ENCODE results near the gene FOXI1.
A peak's percentile ranks its signal among the peaks of the same experiment; 100 is the strongest.

Gene FOXI1

GRCh38 chr5:170071748-170072147, 33.9 kb upstream of the FOXI1 start:
- Histone ChIP-seq H2AFZ (ENCODE audit: insufficient read depth, low read length, poor library complexity) (no peak overlapping the region), H3K79me1 (ENCODE audit: low read length) (no peaks in the 10 kb centered on the region), H2AK5ac (ENCODE audit: low read length) (no peak overlapping the region), H4K12ac (ENCODE audit: low read depth, low read length) (no peak overlapping the region), H3K9ac (ENCODE audit: low read length) (no peak overlapping the region), H3K14ac (ENCODE audit: low read length) (no peak overlapping the region), H4K91ac (ENCODE audit: low read depth, low read length) (no peak overlapping the region), H3K79me2 (ENCODE audit: control insufficient read depth, insufficient read depth, low read length, poor library complexity) (no peaks in the 10 kb centered on the region), H3K36me3 (ENCODE audit: control insufficient read depth in 1 of 2, insufficient read depth in 2 of 2, low read length in 2 of 2) (no peaks in the 10 kb centered on the region), H3K9me3 (ENCODE audit: insufficient read depth, low read depth, low read length) (no peaks in the 10 kb centered on the region), H2BK5ac (ENCODE audit: low read depth, low read length, poor library complexity) (no peak overlapping the region), H4K8ac (ENCODE audit: low read depth, low read length) (no peak overlapping the region), H3K18ac (ENCODE audit: low read length) (no peak overlapping the region), H3K4me1 (ENCODE audit: control insufficient read depth in 1 of 2, insufficient read depth in 2 of 2, low read length in 2 of 2) (no peaks in the 10 kb centered on the region), H3K27me3 (ENCODE audit: insufficient read depth, low read length) (no peaks in the 10 kb centered on the region), H3K27ac (ENCODE audit: low read depth, low read length) (no peak overlapping the region), H3K4me3 (ENCODE audit: low read depth, low read length) (no peak overlapping the region), H3K4ac (ENCODE audit: low read depth, low read length) (no peak overlapping the region), H2BK12ac (ENCODE audit: low read length) (no peak overlapping the region), H2BK120ac (ENCODE audit: insufficient read depth, low read length, poor library complexity) (no peak overlapping the region), H3K4me2 (ENCODE audit: low read length) (no peak overlapping the region), H3K23ac (ENCODE audit: low read length) (no peak overlapping the region)
- peak in 1 of 2 donors; percentile 7 for DNase-seq
- no CpG with 5 or more reads among the region's 2 CpGs for WGBS (ENCODE audit: extremely low coverage, insufficient coverage, insufficient read length)

- no peak overlapping the region for H3K4me2 ChIP-seq (ENCODE audit: low read length)
- H3K4ac ChIP-seq (ENCODE audit: low read depth, low read length): no peak overlapping the region
- DNase-seq: no peak
- no peak overlapping the region for H3K4me3 ChIP-seq (ENCODE audit: low read depth, low read length)
- H2BK5ac ChIP-seq (ENCODE audit: low read depth, low read length, poor library complexity): no peak overlapping the region
- no peaks in the 10 kb centered on the region for H3K9me3 ChIP-seq (ENCODE audit: insufficient read depth, low read depth, low read length)
- no peak overlapping the region for H4K8ac ChIP-seq (ENCODE audit: low read depth, low read length)
- no peak overlapping the region for H3K14ac ChIP-seq (ENCODE audit: low read length)
- no peak overlapping the region for H4K12ac ChIP-seq (ENCODE audit: low read depth, low read length)
- H2AFZ ChIP-seq (ENCODE audit: insufficient read depth, low read length, poor library complexity): no peak overlapping the region
- no peaks in the 10 kb centered on the region for H3K79me2 ChIP-seq (ENCODE audit: control insufficient read depth, insufficient read depth, low read length, poor library complexity)
- H3K23ac ChIP-seq (ENCODE audit: low read length): no peak overlapping the region
- no peak overlapping the region for H2BK12ac ChIP-seq (ENCODE audit: low read length)
- no peak overlapping the region for H4K91ac ChIP-seq (ENCODE audit: low read depth, low read length)
- no peaks in the 10 kb centered on the region for H3K27me3 ChIP-seq (ENCODE audit: insufficient read depth, low read length)
- H3K4me1 ChIP-seq (ENCODE audit: control insufficient read depth in 1 of 2, insufficient read depth in 2 of 2, low read length in 2 of 2): no peaks in the 10 kb centered on the region
- H3K36me3 ChIP-seq (ENCODE audit: control insufficient read depth in 1 of 2, insufficient read depth in 2 of 2, low read length in 2 of 2): no peaks in the 10 kb centered on the region
- no peak overlapping the region for H3K27ac ChIP-seq (ENCODE audit: low read depth, low read length)
- WGBS (ENCODE audit: extremely low coverage, insufficient coverage, insufficient read length): no CpG with 5 or more reads among the region's 7 CpGs
- no peak overlapping the region for H3K9ac ChIP-seq (ENCODE audit: low read length)
- H3K18ac ChIP-seq (ENCODE audit: low read length): no peak overlapping the region
- H2BK120ac ChIP-seq (ENCODE audit: insufficient read depth, low read length, poor library complexity): no peak overlapping the region
- H2AK5ac ChIP-seq (ENCODE audit: low read length): no peak overlapping the region
- H3K79me1 ChIP-seq (ENCODE audit: low read length): no peaks in the 10 kb centered on the region
Measured at GRCh38 chr5:170075696-170076095, 30.0 kb upstream of the FOXI1 start.

- Histone ChIP-seq H2AFZ (ENCODE audit: insufficient read depth, low read length, poor library complexity) (no peak overlapping the region), H3K36me3 (ENCODE audit: control insufficient read depth in 1 of 2, insufficient read depth in 2 of 2, low read length in 2 of 2) (no peaks in the 10 kb centered on the region), H3K27ac (ENCODE audit: low read depth, low read length) (no peak overlapping the region), H3K27me3 (ENCODE audit: insufficient read depth, low read length) (no peaks in the 10 kb centered on the region), H2BK12ac (ENCODE audit: low read length) (no peak overlapping the region), H2BK5ac (ENCODE audit: low read depth, low read length, poor library complexity) (no peak overlapping the region), H3K4me2 (ENCODE audit: low read length) (no peak overlapping the region), H2AK5ac (ENCODE audit: low read length) (no peak overlapping the region), H3K79me1 (ENCODE audit: low read length) (no peaks in the 10 kb centered on the region), H3K9ac (ENCODE audit: low read length) (no peak overlapping the region), H3K14ac (ENCODE audit: low read length) (no peak overlapping the region), H4K12ac (ENCODE audit: low read depth, low read length) (no peak overlapping the region), H4K8ac (ENCODE audit: low read depth, low read length) (no peak overlapping the region), H3K4me3 (ENCODE audit: low read depth, low read length) (no peak overlapping the region), H4K91ac (ENCODE audit: low read depth, low read length) (no peak overlapping the region), H3K23ac (ENCODE audit: low read length) (no peak overlapping the region), H3K79me2 (ENCODE audit: control insufficient read depth, insufficient read depth, low read length, poor library complexity) (no peaks in the 10 kb centered on the region), H3K9me3 (ENCODE audit: insufficient read depth, low read depth, low read length) (no peaks in the 10 kb centered on the region), H3K4ac (ENCODE audit: low read depth, low read length) (no peak overlapping the region), H3K4me1 (ENCODE audit: control insufficient read depth in 1 of 2, insufficient read depth in 2 of 2, low read length in 2 of 2) (no peaks in the 10 kb centered on the region), H2BK120ac (ENCODE audit: insufficient read depth, low read length, poor library complexity) (no peak overlapping the region), H3K18ac (ENCODE audit: low read length) (no peak overlapping the region)
- no peak for DNase-seq
- WGBS (ENCODE audit: extremely low coverage, insufficient coverage, insufficient read length): no CpG with 5 or more reads among the region's 1 CpG
Measured at GRCh38 chr5:170076211-170076610, 29.5 kb upstream of the FOXI1 start.

- Histone ChIP-seq H3K79me1 (ENCODE audit: low read length) (no peaks in the 10 kb centered on the region), H2BK12ac (ENCODE audit: low read length) (no peak overlapping the region), H3K27me3 (ENCODE audit: insufficient read depth, low read length) (no peaks in the 10 kb centered on the region), H3K9me3 (ENCODE audit: insufficient read depth, low read depth, low read length) (no peaks in the 10 kb centered on the region), H3K4me2 (ENCODE audit: low read length) (no peak overlapping the region), H3K36me3 (ENCODE audit: control insufficient read depth in 1 of 2, insufficient read depth in 2 of 2, low read length in 2 of 2) (no peaks in the 10 kb centered on the region), H4K12ac (ENCODE audit: low read depth, low read length) (no peak overlapping the region), H2AK5ac (ENCODE audit: low read length) (no peak overlapping the region), H3K4ac (ENCODE audit: low read depth, low read length) (no peak overlapping the region), H3K79me2 (ENCODE audit: control insufficient read depth, insufficient read depth, low read length, poor library complexity) (no peaks in the 10 kb centered on the region), H2AFZ (ENCODE audit: insufficient read depth, low read length, poor library complexity) (no peak overlapping the region), H2BK5ac (ENCODE audit: low read depth, low read length, poor library complexity) (no peak overlapping the region), H2BK120ac (ENCODE audit: insufficient read depth, low read length, poor library complexity) (no peak overlapping the region), H3K9ac (ENCODE audit: low read length) (no peak overlapping the region), H3K18ac (ENCODE audit: low read length) (no peak overlapping the region), H3K14ac (ENCODE audit: low read length) (no peak overlapping the region), H3K23ac (ENCODE audit: low read length) (no peak overlapping the region), H4K91ac (ENCODE audit: low read depth, low read length) (no peak overlapping the region), H3K4me3 (ENCODE audit: low read depth, low read length) (no peak overlapping the region), H3K27ac (ENCODE audit: low read depth, low read length) (no peak overlapping the region), H4K8ac (ENCODE audit: low read depth, low read length) (no peak overlapping the region), H3K4me1 (ENCODE audit: control insufficient read depth in 1 of 2, insufficient read depth in 2 of 2, low read length in 2 of 2) (no peaks in the 10 kb centered on the region)
- no peak for DNase-seq
Measured at GRCh38 chr5:170076739-170077138, 29.0 kb upstream of the FOXI1 start.
